Hippocampal formation (tissue), 2 donors: ENCODE data around the gene PYGM.
"Not testable (repeated sequence)": the region's sequence is repeated elsewhere in the genome, so short reads cannot be mapped to it uniquely, and the experiment has no call there.

Source experiments
- DNase-seq, 2 donors: peaks; one replicate each; lab custom pipeline; 2025; lab: John Stamatoyannopoulos, UW

PYGM gene

DNA sequence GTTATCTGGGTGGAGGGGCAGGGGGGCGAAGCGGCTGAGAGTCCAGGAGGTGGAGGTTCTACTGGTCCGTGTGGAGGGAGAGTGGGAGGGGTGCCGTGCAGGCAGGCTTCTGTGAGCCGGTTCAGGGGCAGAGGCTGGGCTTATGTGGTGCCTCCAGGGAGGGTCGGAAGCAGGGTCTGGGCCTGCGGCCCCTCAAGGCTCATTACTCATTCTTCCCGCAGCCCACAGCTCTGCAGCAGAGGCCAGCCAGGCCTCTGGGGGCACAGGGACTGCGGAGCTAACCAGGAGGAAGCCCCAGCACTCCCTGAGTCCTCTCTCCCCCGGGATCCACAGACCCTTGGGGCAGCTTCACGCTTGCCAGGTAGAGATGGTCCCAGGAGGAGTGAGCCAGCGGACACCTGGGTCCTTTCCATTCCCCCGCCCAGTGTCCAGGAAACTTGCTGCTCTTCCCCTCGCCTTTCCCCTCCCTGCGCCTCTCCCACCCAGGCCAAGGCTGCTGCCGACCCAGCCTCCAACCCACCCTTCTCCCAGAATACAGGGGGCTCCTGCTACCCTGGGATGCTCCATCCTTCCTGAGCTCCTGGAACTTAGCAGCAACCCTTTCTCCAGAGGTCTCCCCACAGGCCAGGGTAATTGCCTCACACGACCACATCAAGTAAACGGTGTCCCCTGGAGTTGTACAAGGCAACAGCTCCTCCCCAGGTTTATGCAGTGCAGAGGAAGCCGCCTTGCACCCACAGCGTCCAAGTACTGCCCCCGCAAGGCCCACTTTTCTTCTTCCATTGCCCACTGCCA, 43.1 kb downstream of the PYGM start:
- DNase-seq, result no peak

DNA sequence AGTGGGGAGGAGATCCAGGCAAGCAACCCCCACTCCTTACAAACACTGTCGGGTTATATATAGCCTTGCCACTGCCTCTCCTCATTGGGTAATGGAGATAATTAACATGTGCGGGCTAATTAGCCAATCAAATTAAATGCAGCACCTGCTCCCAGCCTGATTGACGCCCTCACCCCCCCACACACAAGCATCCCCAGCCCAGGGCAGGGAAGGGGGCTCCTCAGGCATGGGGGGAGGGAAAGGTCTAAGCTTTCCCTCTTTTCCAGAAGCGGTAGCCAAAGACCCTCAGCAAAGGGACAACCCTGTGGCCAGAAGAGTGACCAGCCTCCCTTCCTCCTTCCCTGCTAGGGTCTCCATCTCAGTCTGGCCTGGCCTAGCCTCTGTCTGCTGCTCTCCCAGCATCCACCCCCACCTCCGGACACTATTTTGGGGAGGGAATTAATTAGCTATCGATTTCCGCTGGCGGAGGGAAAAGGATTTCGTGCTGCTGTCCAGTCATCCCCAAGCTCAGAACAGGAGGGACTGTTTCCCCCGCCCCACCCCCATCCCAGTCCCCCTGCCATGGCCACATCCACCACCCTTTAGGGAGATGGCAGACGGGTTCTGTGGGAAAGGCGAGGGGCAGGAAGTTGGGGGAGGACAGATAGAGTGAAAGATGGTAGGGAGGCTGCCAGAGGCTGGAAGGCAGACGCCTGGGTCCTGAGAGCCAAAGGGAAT, 43.9 kb downstream of the PYGM start:
- DNase-seq, result no peak

DNA sequence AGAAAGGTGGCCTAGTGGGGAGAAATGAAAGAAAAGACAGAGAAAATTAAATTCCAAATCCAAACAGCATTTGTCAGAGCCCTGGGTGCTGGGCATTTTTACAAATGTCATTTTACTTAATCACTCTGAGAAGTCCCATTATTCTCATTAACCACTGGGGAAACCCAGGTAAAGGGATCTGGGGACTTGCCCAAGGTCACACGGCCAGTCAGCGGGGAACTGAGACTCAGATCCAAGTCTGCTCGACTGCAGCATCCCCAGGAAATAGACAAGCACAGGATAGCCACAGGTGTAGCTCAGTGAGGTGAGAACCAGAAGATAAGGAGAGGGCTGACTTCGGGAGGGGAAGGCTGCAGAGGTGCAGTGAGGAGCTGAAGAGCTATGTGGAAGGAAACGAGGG, 44.7 kb downstream of the PYGM start:
- DNase-seq, result no peak

- DNase-seq, result no peak
Measured at GRCh38 chr11:64714666-64715065, 45.1 kb downstream of the PYGM start.

GRCh38 chr11:64713781-64714363, 45.9 kb downstream of the PYGM start:
- DNase-seq, result no peak

GRCh38 chr11:64713016-64713707, 46.6 kb downstream of the PYGM start:
- DNase-seq, result no peak

- DNase-seq, result no peak
Measured at GRCh38 chr11:64712430-64713015, 47.3 kb downstream of the PYGM start.

GRCh38 chr11:64711956-64712362, 47.8 kb downstream of the PYGM start:
- DNase-seq, result no peak

DNA sequence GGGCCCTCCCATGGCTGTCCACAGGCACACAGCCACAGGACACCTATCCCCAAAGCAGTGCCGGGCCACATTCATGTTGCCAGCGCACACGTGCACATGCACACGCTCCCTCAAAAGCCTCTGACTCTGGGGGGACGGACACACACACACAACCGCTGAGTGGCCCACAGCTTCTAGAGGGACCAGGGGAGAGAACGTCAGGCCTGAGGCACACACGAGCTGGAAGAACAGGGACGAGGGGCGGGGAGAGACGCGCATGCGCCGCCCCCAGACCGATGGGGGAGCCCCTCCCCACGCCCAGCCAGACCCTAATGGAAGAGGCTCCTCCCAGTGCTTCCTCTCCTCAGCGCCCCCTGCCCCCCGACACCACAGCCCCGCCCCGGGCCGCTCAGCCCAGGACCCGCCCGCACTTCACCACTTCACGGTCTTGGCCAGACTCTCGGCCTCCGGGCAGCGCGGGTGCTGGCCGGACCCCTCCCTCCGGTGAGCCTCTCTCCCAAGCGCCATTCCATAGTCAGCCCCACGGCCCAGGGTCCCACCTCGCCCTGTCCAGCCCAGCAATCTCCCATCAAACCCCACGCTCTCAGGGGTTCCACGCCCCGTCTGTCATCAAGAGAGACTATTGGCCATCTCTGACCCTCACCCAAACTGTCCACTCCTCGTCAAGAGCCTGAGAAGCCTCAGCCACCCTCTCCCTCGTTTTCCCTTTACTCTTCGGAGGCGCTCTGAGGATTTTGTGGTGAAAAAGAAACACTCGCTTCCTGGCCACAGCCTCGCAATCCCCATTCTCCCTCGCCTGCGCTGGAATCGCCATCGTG, 48.4 kb downstream of the PYGM start:
- no peak for DNase-seq

GRCh38 chr11:64710418-64711137, 49.2 kb downstream of the PYGM start:
- no peak for DNase-seq

GRCh38 chr11:64705501-64705900, 54.3 kb downstream of the PYGM start:
- no peak for DNase-seq

DNA sequence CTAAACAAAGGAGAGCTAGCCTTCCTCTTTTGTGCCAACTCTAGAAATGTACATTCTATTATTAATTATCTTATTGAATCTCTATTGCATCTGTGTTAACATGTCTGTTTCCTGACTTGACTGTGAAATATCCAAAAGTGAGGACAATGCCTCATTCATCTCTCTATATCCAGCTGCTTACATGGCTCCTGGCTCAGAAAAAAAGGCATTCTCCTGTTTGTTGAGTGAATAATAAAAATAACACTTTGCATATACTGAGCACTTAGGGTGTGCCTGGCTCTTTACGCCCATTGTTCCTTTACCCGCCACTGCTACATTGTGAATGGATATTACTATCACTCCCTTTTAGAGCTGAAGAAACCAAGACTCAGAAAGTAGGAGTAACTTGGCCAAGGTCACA, 56.7 kb downstream of the PYGM start:
- no peak for DNase-seq

DNA sequence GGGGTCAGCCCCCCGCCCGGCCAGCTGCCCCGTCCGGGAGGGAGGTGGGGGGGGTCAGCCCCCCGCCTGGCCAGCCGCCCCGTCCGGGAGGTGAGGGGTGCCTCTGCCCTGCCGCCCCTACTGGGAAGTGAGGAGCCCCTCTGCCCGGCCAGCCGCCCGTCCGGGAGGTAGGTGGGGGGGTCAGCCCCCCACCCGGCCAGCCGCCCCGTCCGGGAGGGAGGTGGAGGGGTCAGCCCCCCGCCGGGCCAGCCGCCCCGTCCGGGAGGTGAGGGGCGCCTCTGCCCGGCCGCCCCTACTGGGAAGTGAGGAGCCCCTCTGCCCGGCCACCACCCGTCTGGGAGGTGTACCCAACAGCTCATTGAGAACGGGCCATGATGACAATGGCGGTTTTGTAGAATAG, 57.8 kb downstream of the PYGM start:
- not testable (repeated sequence) for DNase-seq

GRCh38 chr11:64698427-64698826, 61.3 kb downstream of the PYGM start:
- no peak for DNase-seq

DNA sequence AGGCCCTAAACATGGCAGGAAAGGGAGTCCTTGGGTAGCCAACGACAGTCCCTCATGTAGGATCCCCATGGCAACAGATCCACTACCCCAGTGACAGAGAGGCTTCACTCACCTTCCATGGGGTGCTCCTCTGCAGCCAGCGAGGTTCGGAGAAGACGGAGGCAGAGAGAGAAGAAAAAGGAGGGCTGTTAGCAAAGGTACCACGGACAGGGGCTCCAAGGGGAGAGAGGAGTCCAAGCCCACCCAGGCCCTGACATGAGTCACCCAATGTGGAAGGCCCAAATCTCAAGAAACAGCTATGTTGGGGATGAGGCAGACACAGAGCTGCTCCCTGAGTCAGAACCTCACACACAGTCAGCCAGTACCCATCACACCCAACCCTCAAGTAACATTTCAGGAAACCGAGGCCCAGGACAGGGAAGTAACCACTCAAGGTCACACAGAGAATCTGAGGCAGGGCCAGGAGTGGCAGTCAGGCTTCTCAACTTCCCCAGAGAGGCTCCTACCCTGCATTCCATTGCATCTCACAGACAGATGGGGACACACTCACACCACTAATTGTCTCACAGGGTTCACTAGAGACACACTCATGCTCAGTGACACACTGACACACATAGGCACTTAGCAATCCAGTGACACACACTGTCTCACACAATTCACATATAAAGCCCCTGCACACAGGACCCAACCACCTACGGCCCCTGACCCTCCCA, 62.0 kb downstream of the PYGM start:
- DNase-seq, result no peak
